ENCODE data around the gene HAPSTR1.
A peak's percentile ranks its signal among the peaks of the same experiment; 100 is the strongest.

The HAPSTR1 gene

DNA sequence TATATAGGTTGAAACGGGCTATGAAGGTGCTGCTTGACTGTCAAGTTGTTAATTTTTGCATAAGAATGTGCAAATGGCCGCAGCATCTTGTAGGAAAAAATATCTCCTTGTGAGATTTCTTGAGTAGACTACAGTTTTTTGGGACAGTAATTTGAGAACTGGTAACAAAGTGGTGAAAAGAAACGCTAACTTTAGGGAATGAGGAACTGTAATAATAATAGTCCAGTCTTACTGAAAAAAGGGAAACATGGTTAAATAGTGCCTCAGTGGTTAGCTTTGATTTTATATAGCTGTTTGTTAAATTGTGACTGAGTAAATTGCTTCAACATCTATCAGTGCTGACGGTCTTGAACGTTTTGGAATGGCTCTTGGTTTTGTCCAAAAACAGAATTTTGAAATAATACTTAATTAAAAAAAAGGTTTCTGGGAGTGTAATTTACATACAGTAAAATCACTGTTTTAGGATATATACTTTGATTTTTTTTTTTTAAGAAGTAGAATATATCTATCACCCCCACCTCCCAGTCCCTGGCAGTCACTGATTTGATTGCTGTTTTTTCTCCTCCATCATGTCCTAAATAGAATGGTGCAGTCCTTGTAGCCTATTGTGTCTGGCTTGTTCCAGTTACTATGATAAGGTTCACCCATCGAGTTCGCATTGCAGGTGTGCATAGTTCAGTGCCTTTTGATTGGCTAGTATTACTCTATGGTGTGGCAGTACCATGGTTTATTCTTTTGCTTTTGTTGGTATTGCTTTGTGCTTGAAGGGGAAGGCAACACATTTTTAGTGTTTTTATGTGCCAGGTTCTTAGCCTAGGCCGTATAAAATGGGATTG, 2.8 kb downstream of the HAPSTR1 start:
- H3K9me3 Mint-ChIP-seq = no peaks in the 10 kb centered on the region
- peaks cover 86% of the 10 kb centered on the region for H3K36me3 Mint-ChIP-seq (ENCODE audit: insufficient read depth)
- peak overlapping the region; percentile 97 to 99 for H3K27ac Mint-ChIP-seq
- ATAC-seq (replicated peaks) = no peak
- no peaks in the 10 kb centered on the region for H3K27me3 Mint-ChIP-seq
- peak overlapping the region; percentile 92 to 97 for H3K4me3 Mint-ChIP-seq
- DNase-seq = no peak
- H3K4me1 Mint-ChIP-seq (ENCODE audit: low read depth in 2 of 2) = peaks cover 48 to 63% of the 10 kb centered on the region in 2 donors

- no peak overlapping the region for H3K27ac Mint-ChIP-seq
- H3K9me3 Mint-ChIP-seq = no peaks in the 10 kb centered on the region
- H3K4me1 Mint-ChIP-seq (ENCODE audit: low read depth in 2 of 2) = peaks cover 52 to 66% of the 10 kb centered on the region in 2 donors
- no peak for ATAC-seq (replicated peaks)
- H3K36me3 Mint-ChIP-seq (ENCODE audit: insufficient read depth) = peaks cover 90% of the 10 kb centered on the region
- no peaks in the 10 kb centered on the region for H3K27me3 Mint-ChIP-seq
- DNase-seq = no peak
- H3K4me3 Mint-ChIP-seq = peak overlapping the region; percentile 92 to 97
Observed at GRCh38 chr16:9095171-9095570, 3.7 kb downstream of the HAPSTR1 start.

GRCh38 chr16:9095656-9096397, 4.4 kb downstream of the HAPSTR1 start:
- H3K9me3 Mint-ChIP-seq = no peaks in the 10 kb centered on the region
- H3K4me1 Mint-ChIP-seq (ENCODE audit: low read depth in 2 of 2) = peaks cover 59 to 73% of the 10 kb centered on the region in 2 donors
- H3K27ac Mint-ChIP-seq = peak overlapping the region; percentile 6 to 41
- ATAC-seq (replicated peaks) (no peak), DNase-seq (no peak)
- H3K27me3 Mint-ChIP-seq = no peaks in the 10 kb centered on the region
- peaks cover 91% of the 10 kb centered on the region for H3K36me3 Mint-ChIP-seq (ENCODE audit: insufficient read depth)
- peak overlapping the region; percentile 55 to 97 for H3K4me3 Mint-ChIP-seq

DNA sequence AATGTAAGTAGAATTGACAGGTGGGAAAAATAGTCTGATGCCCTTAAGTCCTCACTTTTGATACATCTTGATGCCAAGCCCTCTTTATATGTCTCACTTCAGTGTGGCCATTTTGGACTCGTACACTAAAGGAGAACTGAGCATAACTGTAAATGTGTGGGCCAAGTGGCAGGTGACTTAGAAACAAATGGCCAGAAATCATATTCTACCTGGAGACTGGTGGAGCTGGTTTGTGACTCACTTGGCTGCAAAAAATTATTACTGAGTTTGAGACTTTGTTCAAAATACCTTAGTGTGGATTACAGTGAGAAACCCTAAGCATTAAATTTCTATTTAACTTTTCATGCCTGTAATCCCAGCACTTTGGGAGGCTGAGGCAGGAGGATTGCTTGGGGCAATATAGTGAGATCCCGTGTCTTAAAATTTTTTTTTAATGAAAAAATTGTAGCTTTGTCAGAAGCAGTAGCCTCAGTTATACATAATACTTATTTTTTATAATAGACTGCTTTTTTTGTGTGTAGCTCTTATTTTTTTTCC, 5.0 kb downstream of the HAPSTR1 start:
- Mint-ChIP-seq H3K4me1 (ENCODE audit: low read depth in 2 of 2) (peaks cover 60 to 79% of the 10 kb centered on the region in 2 donors), H3K27me3 (no peaks in the 10 kb centered on the region), H3K27ac (peak overlapping the region in 1 of 2 donors; percentile 6), H3K36me3 (ENCODE audit: insufficient read depth) (peaks cover 89% of the 10 kb centered on the region), H3K9me3 (no peaks in the 10 kb centered on the region), H3K4me3 (peak overlapping the region; percentile 55 to 97)
- DNase-seq (no peak), ATAC-seq (replicated peaks) (no peak)

DNA sequence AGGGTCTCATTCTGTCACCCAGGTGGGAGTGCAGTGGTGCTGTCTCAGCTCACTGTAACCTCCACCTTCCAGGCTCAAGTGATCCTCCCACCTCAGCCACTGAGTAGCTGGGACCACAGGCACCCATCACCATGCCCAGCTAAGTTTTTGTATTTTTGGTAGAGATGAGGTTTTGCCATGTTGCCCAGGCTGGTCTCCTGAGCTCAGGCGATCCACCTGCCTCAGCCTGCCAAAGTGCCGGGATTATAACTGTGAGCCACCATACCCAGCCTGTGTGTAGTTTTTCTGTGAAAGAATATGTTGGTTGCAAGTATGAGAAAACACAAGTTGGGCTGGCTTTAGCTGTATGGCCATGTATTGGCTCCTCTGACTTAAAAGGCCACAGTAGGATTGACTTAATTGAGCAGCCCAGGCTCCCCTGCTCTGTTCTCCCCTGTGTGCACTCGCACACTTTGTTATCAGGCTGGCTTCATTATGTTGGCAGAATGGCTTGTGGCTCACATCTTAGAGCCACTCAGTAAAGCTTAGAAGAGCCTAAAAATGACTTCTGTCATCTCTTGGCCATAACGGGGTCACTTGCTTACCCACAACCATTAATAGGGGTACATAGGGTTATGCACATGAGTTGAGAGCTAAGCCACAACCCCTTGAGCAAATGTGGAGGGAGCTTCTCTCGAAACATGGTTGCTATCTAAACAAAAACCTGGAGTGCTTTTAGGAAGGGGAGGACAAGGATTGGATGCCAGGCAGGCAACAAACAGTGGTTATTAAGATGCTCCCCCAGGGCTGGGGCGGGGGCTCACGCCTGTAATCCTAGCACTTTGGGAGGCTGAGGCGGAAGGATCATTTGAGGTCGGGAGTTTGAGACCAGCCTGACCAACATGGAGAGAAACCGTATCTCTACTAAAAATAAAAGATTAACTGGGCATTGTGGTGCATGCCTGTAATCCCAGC, 6.1 kb downstream of the HAPSTR1 start:
- DNase-seq = no peak

DNA sequence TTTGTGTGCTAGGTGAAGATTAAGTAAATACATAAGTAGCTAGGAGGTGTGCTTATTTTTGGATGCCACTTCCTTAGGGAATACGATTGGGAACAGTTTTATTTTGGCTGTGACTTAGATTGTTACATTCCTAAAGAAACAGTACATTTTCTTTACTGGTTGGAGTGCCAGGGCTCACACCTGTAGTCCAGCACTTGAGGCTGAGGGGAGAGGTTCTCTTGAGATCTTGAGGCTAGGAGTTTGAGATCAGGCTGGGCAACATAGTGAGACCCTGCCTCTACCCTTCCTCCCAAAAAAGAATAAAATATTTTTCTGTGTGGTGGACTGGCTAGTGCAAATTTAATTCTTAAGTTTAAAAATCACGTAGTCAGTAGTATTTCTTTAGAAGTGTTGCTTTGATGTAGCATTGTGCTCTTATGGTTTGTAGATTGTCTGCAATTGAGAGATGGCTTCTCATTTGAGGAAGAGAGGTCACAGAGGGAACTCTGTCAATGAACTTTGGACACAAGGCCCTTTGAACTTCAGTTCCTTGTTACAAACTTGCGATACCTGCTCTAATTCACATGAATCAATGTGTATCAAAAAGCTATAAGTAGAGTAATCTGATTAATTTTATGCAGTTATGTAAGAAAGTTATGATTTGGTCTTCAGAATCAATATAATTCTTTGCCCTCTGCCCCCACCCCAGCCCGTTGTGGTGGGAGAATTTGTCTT, 7.1 kb downstream of the HAPSTR1 start:
- ATAC-seq (replicated peaks) = no peak

More for the DNA sequence above, 6.1 kb downstream of the HAPSTR1 start:
- peaks cover 69 to 89% of the 10 kb centered on the region in 2 donors for H3K4me1 Mint-ChIP-seq (ENCODE audit: low read depth in 2 of 2)
- H3K9me3 Mint-ChIP-seq = no peaks in the 10 kb centered on the region
- H3K4me3 Mint-ChIP-seq = peak overlapping the region; percentile 69 to 76
- H3K36me3 Mint-ChIP-seq (ENCODE audit: insufficient read depth) = peaks cover 96% of the 10 kb centered on the region
- no peaks in the 10 kb centered on the region for H3K27me3 Mint-ChIP-seq
- H3K27ac Mint-ChIP-seq = peak overlapping the region; percentile 71 to 80
- no peak for ATAC-seq (replicated peaks)

DNA sequence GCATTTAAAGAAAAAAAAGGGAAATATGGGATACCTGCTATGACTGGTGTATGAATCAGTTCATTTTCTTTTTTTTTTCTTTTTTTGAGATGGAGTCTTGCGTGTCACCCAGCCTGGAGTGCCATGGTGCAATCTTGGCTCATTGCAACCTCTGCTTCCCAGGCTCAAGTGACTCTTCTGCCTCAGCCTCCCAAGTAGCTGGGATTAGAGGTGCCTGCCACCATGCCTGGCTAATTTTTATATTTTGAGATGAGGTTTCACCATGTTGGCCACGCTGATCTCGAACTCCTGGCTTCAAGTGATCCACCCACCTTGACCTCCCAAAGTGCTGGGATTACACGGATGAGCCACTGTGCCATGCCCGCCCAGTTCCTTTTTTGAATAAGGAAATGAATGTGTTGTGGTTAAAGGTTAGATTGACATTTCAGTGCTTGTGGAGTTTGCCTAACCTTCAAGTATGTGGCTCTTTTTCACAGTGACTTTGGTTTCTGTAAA, 7.7 kb downstream of the HAPSTR1 start:
- H3K9me3 Mint-ChIP-seq = no peaks in the 10 kb centered on the region
- peak overlapping the region; percentile 69 to 76 for H3K4me3 Mint-ChIP-seq
- peaks cover 73 to 88% of the 10 kb centered on the region in 2 donors for H3K4me1 Mint-ChIP-seq (ENCODE audit: low read depth in 2 of 2)
- no peaks in the 10 kb centered on the region for H3K27me3 Mint-ChIP-seq
- peaks cover 96% of the 10 kb centered on the region for H3K36me3 Mint-ChIP-seq (ENCODE audit: insufficient read depth)
- H3K27ac Mint-ChIP-seq = peak overlapping the region; percentile 71 to 80
- DNase-seq (no peak), ATAC-seq (replicated peaks) (no peak)

More for the DNA sequence above, 7.1 kb downstream of the HAPSTR1 start:
- H3K36me3 Mint-ChIP-seq (ENCODE audit: insufficient read depth) = peaks cover 96% of the 10 kb centered on the region
- no peak for DNase-seq
- H3K4me1 Mint-ChIP-seq (ENCODE audit: low read depth in 2 of 2) = peaks cover 71 to 87% of the 10 kb centered on the region in 2 donors
- peak overlapping the region; percentile 69 to 76 for H3K4me3 Mint-ChIP-seq
- H3K27me3 Mint-ChIP-seq = no peaks in the 10 kb centered on the region
- peak overlapping the region; percentile 71 to 80 for H3K27ac Mint-ChIP-seq
- no peaks in the 10 kb centered on the region for H3K9me3 Mint-ChIP-seq

GRCh38 chr16:9102379-9102778, 10.9 kb downstream of the HAPSTR1 start:
- Mint-ChIP-seq H3K4me1 (ENCODE audit: low read depth in 2 of 2) (peaks cover 74 to 86% of the 10 kb centered on the region in 2 donors), H3K36me3 (ENCODE audit: insufficient read depth) (peaks cover 96% of the 10 kb centered on the region), H3K27me3 (no peaks in the 10 kb centered on the region), H3K4me3 (peak overlapping the region; percentile 70 to 76), H3K27ac (peak overlapping the region; percentile 81 to 90), H3K9me3 (no peaks in the 10 kb centered on the region)
- no peak for ATAC-seq (replicated peaks)
- no peak for DNase-seq

GRCh38 chr16:9102943-9103342, 11.5 kb downstream of the HAPSTR1 start:
- Mint-ChIP-seq H3K4me3 (peak overlapping the region; percentile 70 to 76), H3K36me3 (ENCODE audit: insufficient read depth) (peaks cover 96% of the 10 kb centered on the region), H3K27me3 (no peaks in the 10 kb centered on the region), H3K9me3 (no peaks in the 10 kb centered on the region), H3K4me1 (ENCODE audit: low read depth in 2 of 2) (peaks cover 74 to 86% of the 10 kb centered on the region in 2 donors), H3K27ac (peak overlapping the region in 1 of 2 donors; percentile 90)
- DNase-seq (peak in 2 of 3 experiments; percentile 12 to 23), ATAC-seq (replicated peaks) (peak; percentile 71)

- peaks cover 73 to 82% of the 10 kb centered on the region in 2 donors for H3K4me1 Mint-ChIP-seq (ENCODE audit: low read depth in 2 of 2)
- DNase-seq (no peak), ATAC-seq (replicated peaks) (no peak)
- peak overlapping the region; percentile 70 to 76 for H3K4me3 Mint-ChIP-seq
- H3K27ac Mint-ChIP-seq = peak overlapping the region; percentile 44 to 90
- peaks cover 96% of the 10 kb centered on the region for H3K36me3 Mint-ChIP-seq (ENCODE audit: insufficient read depth)
- no peaks in the 10 kb centered on the region for H3K9me3 Mint-ChIP-seq
- no peaks in the 10 kb centered on the region for H3K27me3 Mint-ChIP-seq
Observed at GRCh38 chr16:9103546-9103945, 12.1 kb downstream of the HAPSTR1 start.

- H3K27ac Mint-ChIP-seq = peak overlapping the region; percentile 73 to 89
- ATAC-seq (replicated peaks) = peak; percentile 39
- H3K36me3 Mint-ChIP-seq (ENCODE audit: insufficient read depth) = peaks cover 96% of the 10 kb centered on the region
- H3K9me3 Mint-ChIP-seq = no peaks in the 10 kb centered on the region
- H3K27me3 Mint-ChIP-seq = no peaks in the 10 kb centered on the region
- peak overlapping the region; percentile 62 to 76 for H3K4me3 Mint-ChIP-seq
- no peak for DNase-seq
- H3K4me1 Mint-ChIP-seq (ENCODE audit: low read depth in 2 of 2) = peaks cover 71 to 82% of the 10 kb centered on the region in 2 donors
Observed at GRCh38 chr16:9105189-9105588, 13.7 kb downstream of the HAPSTR1 start.

Data from effector memory CD8-positive, alpha-beta T cell (primary cell).